HL-60 (cell line): ENCODE measurements around the gene ADD1.

ENCODE experiments used
- DNase-seq, 2 experiments: peaks; one replicate each; pipeline ENCODE4 v3.0.0-alpha.2; 2010 to 2020; ENCODE audit warnings: low read depth in 1 of 2, low spot score in 1 of 2
- H3K27ac ChIP-seq: fragments of 250-450 bp; sonication (Bioruptor Pico); replicated peaks from 2 replicates; pipeline ENCODE4 v1.5.1; 2020; ENCODE audit warnings: mild to moderate bottlenecking, moderate library complexity
- H3K27me3 ChIP-seq: fragments of 250-450 bp; sonication (Bioruptor Pico); 2 replicates; pipeline ENCODE4 v1.5.1; 2021; ENCODE audit warnings: mild to moderate bottlenecking, moderate library complexity; ENCODE audit not compliant: insufficient read depth, poor library complexity, severe bottlenecking
- H3K4me3 ChIP-seq: replicated peaks from 2 replicates; pipeline ENCODE4 v1.5.1; 2011; ENCODE audit warnings: mild to moderate bottlenecking, control low read depth, low read length; ENCODE audit not compliant: insufficient read depth
- GABPA ChIP-seq: IDR thresholded peaks from 2 replicates; pipeline ENCODE4 v1.6.1; 2012; ENCODE audit warnings: low read depth
- POLR2AphosphoS5 ChIP-seq: IDR thresholded peaks from 2 replicates; pipeline ENCODE4 v1.6.1; 2012; ENCODE audit warnings: low read depth
- SPI1 ChIP-seq: IDR thresholded peaks from 2 replicates; pipeline ENCODE4 v1.6.1; 2012; ENCODE audit warnings: low read depth, mild to moderate bottlenecking, borderline replicate concordance
- TF ChIP-seq, protein P1 (sequence below): IDR thresholded peaks from 2 replicates; pipeline ENCODE4 v1.6.1; 2012; ENCODE audit warnings: low read depth; ENCODE audit not compliant: insufficient replicate concordance
- TF ChIP-seq, protein P2 (sequence below): IDR thresholded peaks from one replicate; pipeline ENCODE4 v1.5.1; 2011; ENCODE audit warnings: low read length, control low read depth, inconsistent platforms; ENCODE audit not compliant: insufficient read depth

ADD1 gene

DNA sequence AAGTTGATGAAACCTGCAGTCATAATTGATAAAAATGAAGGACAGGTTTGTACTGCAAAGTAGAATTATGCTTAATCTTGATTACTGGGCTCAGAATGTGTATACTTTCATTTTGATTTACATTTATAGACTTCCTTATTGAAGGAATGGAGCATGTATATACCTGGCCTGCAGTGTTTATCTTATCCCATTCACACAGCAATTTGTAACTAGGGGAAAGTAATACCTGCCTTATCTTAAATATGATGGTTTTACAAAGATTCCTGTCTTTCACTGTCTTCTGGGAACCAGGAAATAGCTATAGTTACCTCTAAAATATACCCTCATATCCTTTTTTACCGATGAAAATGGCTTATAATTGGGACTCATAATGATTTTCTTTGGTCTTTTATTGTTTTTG is 29.7 kb downstream of the ADD1 start:
- DNase-seq: no peak
- H3K4me3 ChIP-seq: no peak overlapping the region

DNA sequence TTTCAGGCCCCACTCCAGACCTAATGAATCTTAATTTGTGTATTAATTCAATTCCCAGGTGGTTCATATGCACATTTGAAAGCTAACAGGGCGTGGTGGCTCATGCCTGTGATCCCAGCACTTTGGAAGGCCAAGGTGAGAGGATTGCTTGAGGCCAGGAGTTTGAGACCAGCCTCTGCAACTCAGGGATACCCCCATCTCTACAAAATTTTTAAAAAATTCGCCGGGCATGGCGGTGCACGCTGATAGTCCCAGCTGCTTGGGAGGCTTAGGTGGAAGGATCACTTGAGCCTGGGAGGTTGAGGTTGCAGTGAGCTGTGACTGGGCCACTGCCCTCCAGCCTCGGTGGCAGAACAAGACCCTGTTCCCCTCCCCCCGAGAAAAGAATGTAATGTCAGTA is 31.2 kb downstream of the ADD1 start:
- Histone ChIP-seq H3K4me3 (no peak overlapping the region), H3K27ac (no peak overlapping the region), H3K27me3 (no peaks in the 10 kb centered on the region)
- no peak for DNase-seq
- TF ChIP-seq GABPA (no peak), POLR2AphosphoS5 (no peak), SPI1 (no peak)
- TF ChIP-seq, protein P1, sequence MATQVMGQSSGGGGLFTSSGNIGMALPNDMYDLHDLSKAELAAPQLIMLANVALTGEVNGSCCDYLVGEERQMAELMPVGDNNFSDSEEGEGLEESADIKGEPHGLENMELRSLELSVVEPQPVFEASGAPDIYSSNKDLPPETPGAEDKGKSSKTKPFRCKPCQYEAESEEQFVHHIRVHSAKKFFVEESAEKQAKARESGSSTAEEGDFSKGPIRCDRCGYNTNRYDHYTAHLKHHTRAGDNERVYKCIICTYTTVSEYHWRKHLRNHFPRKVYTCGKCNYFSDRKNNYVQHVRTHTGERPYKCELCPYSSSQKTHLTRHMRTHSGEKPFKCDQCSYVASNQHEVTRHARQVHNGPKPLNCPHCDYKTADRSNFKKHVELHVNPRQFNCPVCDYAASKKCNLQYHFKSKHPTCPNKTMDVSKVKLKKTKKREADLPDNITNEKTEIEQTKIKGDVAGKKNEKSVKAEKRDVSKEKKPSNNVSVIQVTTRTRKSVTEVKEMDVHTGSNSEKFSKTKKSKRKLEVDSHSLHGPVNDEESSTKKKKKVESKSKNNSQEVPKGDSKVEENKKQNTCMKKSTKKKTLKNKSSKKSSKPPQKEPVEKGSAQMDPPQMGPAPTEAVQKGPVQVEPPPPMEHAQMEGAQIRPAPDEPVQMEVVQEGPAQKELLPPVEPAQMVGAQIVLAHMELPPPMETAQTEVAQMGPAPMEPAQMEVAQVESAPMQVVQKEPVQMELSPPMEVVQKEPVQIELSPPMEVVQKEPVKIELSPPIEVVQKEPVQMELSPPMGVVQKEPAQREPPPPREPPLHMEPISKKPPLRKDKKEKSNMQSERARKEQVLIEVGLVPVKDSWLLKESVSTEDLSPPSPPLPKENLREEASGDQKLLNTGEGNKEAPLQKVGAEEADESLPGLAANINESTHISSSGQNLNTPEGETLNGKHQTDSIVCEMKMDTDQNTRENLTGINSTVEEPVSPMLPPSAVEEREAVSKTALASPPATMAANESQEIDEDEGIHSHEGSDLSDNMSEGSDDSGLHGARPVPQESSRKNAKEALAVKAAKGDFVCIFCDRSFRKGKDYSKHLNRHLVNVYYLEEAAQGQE: no peak
- TF ChIP-seq, protein P2, sequence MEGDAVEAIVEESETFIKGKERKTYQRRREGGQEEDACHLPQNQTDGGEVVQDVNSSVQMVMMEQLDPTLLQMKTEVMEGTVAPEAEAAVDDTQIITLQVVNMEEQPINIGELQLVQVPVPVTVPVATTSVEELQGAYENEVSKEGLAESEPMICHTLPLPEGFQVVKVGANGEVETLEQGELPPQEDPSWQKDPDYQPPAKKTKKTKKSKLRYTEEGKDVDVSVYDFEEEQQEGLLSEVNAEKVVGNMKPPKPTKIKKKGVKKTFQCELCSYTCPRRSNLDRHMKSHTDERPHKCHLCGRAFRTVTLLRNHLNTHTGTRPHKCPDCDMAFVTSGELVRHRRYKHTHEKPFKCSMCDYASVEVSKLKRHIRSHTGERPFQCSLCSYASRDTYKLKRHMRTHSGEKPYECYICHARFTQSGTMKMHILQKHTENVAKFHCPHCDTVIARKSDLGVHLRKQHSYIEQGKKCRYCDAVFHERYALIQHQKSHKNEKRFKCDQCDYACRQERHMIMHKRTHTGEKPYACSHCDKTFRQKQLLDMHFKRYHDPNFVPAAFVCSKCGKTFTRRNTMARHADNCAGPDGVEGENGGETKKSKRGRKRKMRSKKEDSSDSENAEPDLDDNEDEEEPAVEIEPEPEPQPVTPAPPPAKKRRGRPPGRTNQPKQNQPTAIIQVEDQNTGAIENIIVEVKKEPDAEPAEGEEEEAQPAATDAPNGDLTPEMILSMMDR: no peak

More for the DNA sequence above, 29.7 kb downstream of the ADD1 start:
- no peak for TF ChIP-seq SPI1
- TF ChIP-seq, protein P2: no peak
- no peak for TF ChIP-seq POLR2AphosphoS5
- no peak for TF ChIP-seq GABPA
- TF ChIP-seq, protein P1: no peak
- Histone ChIP-seq H3K27ac (no peak overlapping the region), H3K27me3 (no peaks in the 10 kb centered on the region)

DNA sequence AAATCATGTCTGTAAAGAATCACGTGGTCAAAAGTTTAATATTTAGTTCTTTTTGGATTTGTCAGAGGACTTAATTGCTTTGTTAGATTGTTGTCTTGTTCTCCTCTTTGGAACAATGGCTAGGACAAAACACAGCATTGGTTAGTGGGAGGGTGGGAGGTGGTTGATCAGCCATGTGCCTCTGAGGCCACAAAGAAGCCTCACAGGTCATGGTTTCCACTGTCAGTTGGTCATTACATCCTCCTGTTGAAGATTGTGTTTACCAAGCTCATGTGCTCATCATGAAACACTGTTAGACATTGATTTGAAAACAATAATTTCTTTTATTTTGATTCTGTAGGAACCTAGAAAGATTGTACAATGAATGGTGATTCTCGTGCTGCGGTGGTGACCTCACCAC is 31.9 kb downstream of the ADD1 start:
- TF ChIP-seq GABPA (no peak), SPI1 (no peak), POLR2AphosphoS5 (no peak)
- TF ChIP-seq, protein P2: no peak
- TF ChIP-seq, protein P1: no peak
- DNase-seq: no peak
- H3K27me3 ChIP-seq: no peaks in the 10 kb centered on the region
- H3K27ac ChIP-seq: no peak overlapping the region
- no peak overlapping the region for H3K4me3 ChIP-seq
